Hepatocyte (in vitro differentiated cells): ENCODE results near the gene PKIB.
"Not testable (repeated sequence)": the region's sequence is repeated elsewhere in the genome, so short reads cannot be mapped to it uniquely, and the experiment has no call there.

Experiments
- CTCF ChIP-seq: fragments of 200-600 bp; sonication (generic); IDR thresholded peaks from 2 replicates; pipeline ENCODE4 v1.5.1; 2016; ENCODE audit warnings: antibody characterized with exemption, mild to moderate bottlenecking; ENCODE audit not compliant: poor library complexity
- EZH2 ChIP-seq: fragments of 200-600 bp; sonication (generic); IDR thresholded peaks from 2 replicates; pipeline ENCODE4 v1.6.1; 2016; ENCODE audit warnings: antibody characterized with exemption, mild to moderate bottlenecking, borderline replicate concordance

GRCh38 chr6:122744247-122744646, 134.0 kb downstream of the PKIB start:
- not testable (repeated sequence) for TF ChIP-seq EZH2
- TF ChIP-seq CTCF, result peak; percentile 21
